Chondrocyte (in vitro differentiated cells): ENCODE measurements around the gene SLC52A3. TPM values are rescaled to one million over a fixed set of nuclear protein-coding genes. Genes with fewer than 3 reads are reported as not detected.

Experiments
- DNase-seq: peaks from one replicate; pipeline ENCODE4 v3.0.0; 2021; ENCODE audit warnings: mixed read lengths, low spot score
- H3K27ac Mint-ChIP-seq: one replicate; pipeline ENCODE4 v1.8.0; 2021; ENCODE audit warnings: mild to moderate bottlenecking, moderate library complexity, mixed read lengths; ENCODE audit not compliant: unreplicated experiment
- H3K27me3 Mint-ChIP-seq: 2 replicates; pipeline ENCODE4 v1.8.0; 2021; ENCODE audit warnings: low read depth, mixed read lengths
- H3K36me3 Mint-ChIP-seq: 2 replicates; pipeline ENCODE4 v1.8.0; 2021; ENCODE audit warnings: low read depth, mixed read lengths
- H3K4me1 Mint-ChIP-seq: 2 replicates; pipeline ENCODE4 v1.8.0; 2021; ENCODE audit warnings: low read depth, mild to moderate bottlenecking, mixed read lengths
- H3K4me3 Mint-ChIP-seq: one replicate; pipeline ENCODE4 v1.8.0; 2021; ENCODE audit warnings: mild to moderate bottlenecking, moderate library complexity, mixed read lengths; ENCODE audit not compliant: unreplicated experiment
- H3K9me3 Mint-ChIP-seq: 2 replicates; pipeline ENCODE4 v1.8.0; 2021; ENCODE audit warnings: low read depth, mixed read lengths
- CTCF ChIP-seq: fragments of 200-600 bp; sonication (generic); IDR thresholded peaks from 2 replicates; pipeline ENCODE4 v1.5.0; 2021; ENCODE audit warnings: antibody characterized with exemption, mild to moderate bottlenecking, moderate library complexity
- total RNA-seq: library from RNA; stranded (reverse); gene quantifications from 3 replicates; pipeline ENCODE4 v1.2.1, GENCODE V29; 2021

SLC52A3 gene
- total RNA-seq, 1 donor from 2014 or later = not detected

GRCh38 chr20:774660-775057, 6.4 kb upstream of the SLC52A3 start:
- DNase-seq = no peak
- H3K4me3 Mint-ChIP-seq = no peak overlapping the region
- no peak overlapping the region for H3K27ac Mint-ChIP-seq
- TF ChIP-seq CTCF = no peak
- H3K9me3 Mint-ChIP-seq = no peaks in the 10 kb centered on the region
- no peaks in the 10 kb centered on the region for H3K36me3 Mint-ChIP-seq
- H3K4me1 Mint-ChIP-seq = peaks cover 6% of the 10 kb centered on the region
- H3K27me3 Mint-ChIP-seq = peaks cover 15% of the 10 kb centered on the region

- no peak for DNase-seq
- TF ChIP-seq CTCF = no peak
- Mint-ChIP-seq H3K27me3 (peaks cover 15% of the 10 kb centered on the region), H3K36me3 (no peaks in the 10 kb centered on the region), H3K4me3 (no peak overlapping the region), H3K4me1 (peaks cover 6% of the 10 kb centered on the region), H3K9me3 (no peaks in the 10 kb centered on the region), H3K27ac (no peak overlapping the region)
Observed at GRCh38 chr20:774016-774659, 5.8 kb upstream of the SLC52A3 start.

GRCh38 chr20:772806-773205, 4.5 kb upstream of the SLC52A3 start:
- peaks cover 14% of the 10 kb centered on the region for H3K27me3 Mint-ChIP-seq
- no peak for TF ChIP-seq CTCF

GRCh38 chr20:771741-772464, 3.6 kb upstream of the SLC52A3 start:
- Mint-ChIP-seq H3K9me3 (no peaks in the 10 kb centered on the region), H3K27me3 (peaks cover 14% of the 10 kb centered on the region), H3K27ac (no peak overlapping the region), H3K36me3 (no peaks in the 10 kb centered on the region), H3K4me1 (peaks cover 6% of the 10 kb centered on the region), H3K4me3 (no peak overlapping the region)
- no peak for DNase-seq
- TF ChIP-seq CTCF = no peak

More at GRCh38 chr20:772806-773205, 4.5 kb upstream of the SLC52A3 start:
- Mint-ChIP-seq H3K36me3 (no peaks in the 10 kb centered on the region), H3K9me3 (no peaks in the 10 kb centered on the region), H3K4me1 (peaks cover 6% of the 10 kb centered on the region), H3K27ac (no peak overlapping the region), H3K4me3 (no peak overlapping the region)
- no peak for DNase-seq

- DNase-seq = no peak
- Mint-ChIP-seq H3K4me1 (peaks cover 6% of the 10 kb centered on the region), H3K9me3 (no peaks in the 10 kb centered on the region), H3K27me3 (peaks cover 13% of the 10 kb centered on the region), H3K27ac (no peak overlapping the region), H3K36me3 (no peaks in the 10 kb centered on the region), H3K4me3 (no peak overlapping the region)
- TF ChIP-seq CTCF = no peak
Observed at GRCh38 chr20:770691-771090, 2.4 kb upstream of the SLC52A3 start.
